Measurements from ENCODE around the gene NAMPT.

- no peak for TF ChIP-seq CTCF (IDR thresholded peaks at IDR 0.05)
- TF ChIP-seq ZFX (IDR thresholded peaks at IDR 0.05; ENCODE audit: borderline replicate concordance), result no peak
Measured at GRCh38 chr7:106199813-106200364, 84.9 kb downstream of the NAMPT start.
